K562 (cell line): ENCODE data around the gene TXNL1. TPM values are rescaled to one million over a fixed set of nuclear protein-coding genes. Genes with fewer than 3 reads are reported as not detected.

Source experiments
- ATAC-seq: fragments of 200-7000 bp; cut with Tn5 transposase; 3 replicates; pipeline ENCODE4 v1.9.1; 2020; ENCODE audit warnings: moderate library complexity
- BruUV-seq: library from RNA; stranded (reverse); fragments of 400-500 nt; replicated peaks from 2 replicates; lab custom pipeline; 2021; lab: Mats Ljungman, UMichigan
- CTCF ChIA-PET: fragments of 300-600 bp; formaldehyde crosslinking; extraction: SDS; loops from one replicate; lab custom pipeline; 2021; ENCODE audit warnings: low intra/inter-chr PET ratio; lab: Yijun Ruan, JAX
- POLR2A ChIA-PET: fragments of 300-600, 350-650 bp; sonication (Branson Sonifier 250); formaldehyde crosslinking; extraction: SDS; loops from one replicate; lab custom pipeline; 2021; ENCODE audit warnings: antibody characterized with exemption, inconsistent platforms; lab: Yijun Ruan, JAX
- DNase-seq, 4 experiments: peaks; one replicate each; pipeline versions ENCODE4 v3.0.0 to v3.0.0-alpha.2; 2011 to 2018; ENCODE audit warnings: low spot score in 3 of 4, mixed read lengths in 3 of 4; ENCODE audit errors: extremely low read depth in 1 of 4
- FAIRE-seq: peaks from 2 replicates; lab custom pipeline; 2011; peaks lifted over from hg19 to GRCh38; lab: Jason Lieb, UNC
- H2AFZ ChIP-seq: 2 replicates; pipeline ENCODE4 v1.6.0; 2011; ENCODE audit warnings: low read depth, low read length, control low read depth, inconsistent platforms
- H3K27ac ChIP-seq: fragments of 200-600 bp; 3 replicates; pipeline ENCODE4 v1.8.0; 2011; ENCODE audit warnings: low read depth, mild to moderate bottlenecking, control low read depth, inconsistent platforms, low read length, moderate library complexity, mixed read lengths; ENCODE audit errors: extremely low read depth
- H3K27me3 ChIP-seq, 2 experiments: fragments of 300-600 bp in 1 of 2; 2 replicates in 1 of 2; 3 replicates in 1 of 2; pipeline versions ENCODE4 v1.6.0 to v1.8.0; 2011; ENCODE audit warnings: inconsistent platforms in 2 of 2, low read length in 2 of 2, mild to moderate bottlenecking in 1 of 2, mixed read lengths in 1 of 2, moderate library complexity in 1 of 2; ENCODE audit not compliant: control insufficient read depth in 2 of 2, insufficient read depth in 2 of 2
- H3K36me3 ChIP-seq: fragments of 300-600 bp; 3 replicates; pipeline ENCODE4 v1.8.0; 2011; ENCODE audit warnings: mild to moderate bottlenecking, low read length, inconsistent platforms; ENCODE audit not compliant: control insufficient read depth, insufficient read depth
- H3K4me1 ChIP-seq, 2 experiments: fragments of 200-600 bp in 1 of 2; replicated peaks in 1 of 2; 2 replicates in 1 of 2; 3 replicates in 1 of 2; pipeline versions ENCODE4 v1.5.1 to v1.8.0; 2011; ENCODE audit warnings: inconsistent platforms in 2 of 2, low read length in 2 of 2, mild to moderate bottlenecking in 1 of 2, mixed read lengths in 1 of 2, moderate library complexity in 1 of 2; ENCODE audit not compliant: control insufficient read depth in 2 of 2, insufficient read depth in 2 of 2
- H3K4me2 ChIP-seq: 2 replicates; pipeline ENCODE4 v1.6.1; 2011; ENCODE audit warnings: low read length, control low read depth, inconsistent platforms, mixed read lengths; ENCODE audit not compliant: insufficient read depth
- H3K4me3 ChIP-seq: fragments of 200-600 bp; sonication (generic), shearing (Covaris generic); 2 replicates; pipeline ENCODE4 v1.5.1; 2016; ENCODE audit warnings: control low read depth, inconsistent platforms
- H3K79me2 ChIP-seq: fragments of 200-600 bp; 3 replicates; pipeline ENCODE4 v1.8.0; 2011; ENCODE audit warnings: low read length, inconsistent platforms; ENCODE audit not compliant: control insufficient read depth, insufficient read depth
- H3K9ac ChIP-seq, 2 experiments: 2 replicates each; pipeline versions ENCODE4 v1.6.0 to v1.6.1; 2011; ENCODE audit warnings: low read depth in 2 of 2, low read length in 2 of 2, control low read depth in 1 of 2, inconsistent platforms in 1 of 2, mild to moderate bottlenecking in 1 of 2, mixed read lengths in 1 of 2; ENCODE audit not compliant: insufficient read depth in 1 of 2
- H3K9me1 ChIP-seq: one replicate; pipeline ENCODE4 v1.6.0; 2011; ENCODE audit warnings: inconsistent platforms, mild to moderate bottlenecking, low read length, moderate library complexity; ENCODE audit not compliant: control insufficient read depth, insufficient read depth
- H3K9me3 ChIP-seq: replicated peaks from 2 replicates; pipeline ENCODE4 v1.5.1; 2011; ENCODE audit warnings: low read depth, low read length, inconsistent platforms; ENCODE audit not compliant: control insufficient read depth, insufficient read depth
- H4K20me1 ChIP-seq: replicated peaks from 2 replicates; pipeline ENCODE4 v1.6.1; 2011; ENCODE audit warnings: low read length, inconsistent platforms, mixed read lengths; ENCODE audit not compliant: control insufficient read depth, insufficient read depth
- ASH1L ChIP-seq: fragments of 450-650 bp; IDR thresholded peaks from 2 replicates; pipeline ENCODE4 v1.6.1; 2018; ENCODE audit warnings: borderline replicate concordance, mild to moderate bottlenecking, low read depth; ENCODE audit not compliant: partially characterized antibody
- ATF4 ChIP-seq: fragments of 450-650 bp; formaldehyde crosslinking; IDR thresholded peaks from 2 replicates; pipeline ENCODE4 v1.4.0; 2022; ENCODE audit warnings: mild to moderate bottlenecking, moderate library complexity
- CBFB ChIP-seq: sonication (generic); formaldehyde crosslinking; IDR thresholded peaks from 2 replicates; pipeline ENCODE4 v1.4.0; 2020; ENCODE audit warnings: mild to moderate bottlenecking, missing genetic modification reagents
- CBX8 ChIP-seq: fragments of 200-600 bp; sonication (generic); IDR thresholded peaks from 2 replicates; pipeline ENCODE4 v1.6.1; 2012; ENCODE audit warnings: borderline replicate concordance, mixed run types, low read depth, mild to moderate bottlenecking, moderate library complexity, mixed read lengths, low read length, control low read depth, inconsistent platforms; ENCODE audit not compliant: poor library complexity, severe bottlenecking; ENCODE audit errors: extremely low read depth
- HIVEP1 ChIP-seq: fragments of 250-450 bp; sonication (Bioruptor Pico); IDR thresholded peaks from 2 replicates; pipeline ENCODE4 v1.4.0; 2020; ENCODE audit warnings: mild to moderate bottlenecking
- NFATC3 ChIP-seq: fragments of 450-650 bp; IDR thresholded peaks from 2 replicates; pipeline ENCODE4 v1.6.1; 2017; ENCODE audit warnings: mild to moderate bottlenecking
- NFRKB ChIP-seq: fragments of 450-650 bp; IDR thresholded peaks from 2 replicates; pipeline ENCODE4 v1.6.1; 2016; ENCODE audit warnings: low read depth
- SIX5 ChIP-seq, 2 experiments: IDR thresholded peaks; 2 replicates each; pipeline ENCODE4 v1.6.1; 2011; ENCODE audit warnings: low read length in 2 of 2, borderline replicate concordance in 1 of 2, low read depth in 1 of 2, mild to moderate bottlenecking in 1 of 2, moderate library complexity in 1 of 2; ENCODE audit not compliant: insufficient read depth in 1 of 2
- SMAD1 ChIP-seq: fragments of 150-350 bp; IDR thresholded peaks from 2 replicates; pipeline ENCODE4 v1.6.1; 2014; ENCODE audit warnings: low read length, low read depth; ENCODE audit not compliant: partially characterized antibody
- SOX6 ChIP-seq: fragments of 450-650 bp; IDR thresholded peaks from 2 replicates; pipeline ENCODE4 v1.6.1; 2014; ENCODE audit warnings: mild to moderate bottlenecking
- TAF7 ChIP-seq: fragments of 450-650 bp; IDR thresholded peaks from 2 replicates; pipeline ENCODE4 v1.6.1; 2016; ENCODE audit warnings: missing genetic modification characterization, missing compliant biosample characterization
- TCF3 ChIP-seq: sonication (generic); formaldehyde crosslinking; IDR thresholded peaks from 2 replicates; pipeline ENCODE4 v1.4.0; 2020; ENCODE audit warnings: mild to moderate bottlenecking, missing genetic modification reagents
- TFAM ChIP-seq: fragments of 250-450 bp; sonication (Bioruptor Pico); conservative IDR thresholded peaks from 2 replicates; pipeline ENCODE4 v1.5.0; 2021; ENCODE audit warnings: mild to moderate bottlenecking, moderate library complexity
- TSHZ1 ChIP-seq: fragments of 250-450 bp; sonication (Bioruptor Pico); IDR thresholded peaks from 2 replicates; pipeline ENCODE4 v1.4.0; 2020; ENCODE audit warnings: mild to moderate bottlenecking, moderate library complexity
- U2AF2 ChIP-seq: fragments of 200-400 bp; formaldehyde crosslinking; optimal IDR thresholded peaks from 2 replicates; pipeline ENCODE3; 2017; ENCODE audit warnings: low read depth, mild to moderate bottlenecking, low read length
- ZFP91 ChIP-seq: sonication (generic); formaldehyde crosslinking; IDR thresholded peaks from 2 replicates; pipeline ENCODE4 v1.8.0; 2022; ENCODE audit warnings: mild to moderate bottlenecking, missing genetic modification reagents
- ZNF354B ChIP-seq: fragments of 250-450 bp; sonication (Bioruptor Pico); IDR thresholded peaks from 2 replicates; pipeline ENCODE4 v1.4.0; 2020
- WGBS: fragments of 100-300 bp; shearing (Covaris generic); methylation state at CpG from one replicate; pipeline ENCODE4 v1.1.6; 2016; ENCODE audit warnings: low coverage, mixed read lengths; ENCODE audit not compliant: insufficient coverage; ENCODE audit errors: missing lambda C conversion rate; 5-methylcytosine and 5-hydroxymethylcytosine counted together
- in situ Hi-C: fragments of 300-500 bp; cut with MboI; formaldehyde crosslinking; loops from 4 replicates; pipeline ENCODE4 v1.15.0; 2018; ENCODE audit warnings: inconsistent platforms, mixed read lengths
- intact Hi-C: fragments of 100-400 bp; cut with micrococcal nuclease; formaldehyde crosslinking; loops from 2 replicates; pipeline ENCODE4 v1.14.2; 2022
- polyA plus RNA-seq, 8 experiments: library from polyadenylated mRNA; depleted of rRNA in 4 of 8; stranded (reverse) in 5 of 8; unstranded in 3 of 8; fragments of >200 nt; fragmentation: Nextera tagmentation in 2 of 8; fragmentation: Illumina TruSeq in 1 of 8; extraction: Ambion mirVana in 2 of 8; extraction: Trizol in 1 of 8; gene quantifications; 2 replicates each; pipeline versions ENCODE4 v1.2.1 to v1.2.3, GENCODE V29; 2011 to 2014; ENCODE audit warnings: inconsistent platforms in 1 of 8, missing spikeins in 1 of 8
- total RNA-seq, 7 experiments: library from RNA; depleted of rRNA in 6 of 7; stranded (reverse); fragments of >200 nt in 6 of 7; fragmentation: Illumina TruSeq in 2 of 7; extraction: Trizol in 2 of 7; gene quantifications; 2 replicates each; pipeline versions ENCODE4 v1.2.1 to v1.2.3, GENCODE V29; 2011 to 2021; ENCODE audit warnings: low replicate concordance in 1 of 7

The TXNL1 gene
- total and polyA plus RNA-seq, 9 of the 15 experiments (the other 6 are each of a cell fraction or from before 2014, with no cell fraction given), result 45.4 to 103 (median 65.7) TPM

GRCh38 chr18:56678836-56679565 is 40.6 kb upstream of the TXNL1 start:
- no TSS peak for BruUV-seq
- CTCF ChIA-PET, result no interaction called here
- Histone ChIP-seq H3K4me3 (no peak overlapping the region), H3K36me3 (no peaks in the 10 kb centered on the region), H4K20me1 (no peaks in the 10 kb centered on the region), H3K79me2 (no peaks in the 10 kb centered on the region), H3K9me1 (no peaks in the 10 kb centered on the region), H3K9me3 (no peaks in the 10 kb centered on the region), H3K27me3 (no peaks in the 10 kb centered on the region), H2AFZ (no peak overlapping the region), H3K4me1 (no peaks in the 10 kb centered on the region), H3K9ac (no peak overlapping the region), H3K27ac (no peak overlapping the region), H3K4me2 (no peak overlapping the region)
- in situ Hi-C loops, result no loop called here
- no peak for TF ChIP-seq NFRKB
- TF ChIP-seq SIX5 (IDR thresholded peaks at IDR 0.05; ENCODE audit: borderline replicate concordance in 1 of 2, insufficient read depth in 1 of 2, low read depth in 1 of 2, low read length in 2 of 2), result no peak
- TF ChIP-seq TAF7 (tag), result no peak
- no peak for TF ChIP-seq ZFP91 (CRISPR knock-in tag)
- TF ChIP-seq ATF4 (CRISPR knock-in tag), result no peak
- no peak for TF ChIP-seq U2AF2
- TF ChIP-seq TSHZ1 (CRISPR knock-in tag), result no peak
- no peak for TF ChIP-seq HIVEP1 (CRISPR knock-in tag)
- no peak for TF ChIP-seq ZNF354B
- TF ChIP-seq TFAM (CRISPR knock-in tag), result no peak
- no peak for TF ChIP-seq SOX6
- TF ChIP-seq NFATC3, result no peak
- TF ChIP-seq ASH1L, result no peak
- TF ChIP-seq CBX8, result no peak
- no peak for TF ChIP-seq CBFB (CRISPR knock-in tag)
- no peak for TF ChIP-seq TCF3 (CRISPR knock-in tag)
- TF ChIP-seq SMAD1, result no peak
- no peak for ATAC-seq
- no peak for FAIRE-seq
- 41% methylated on average over 4 of the region's 4 CpGs for WGBS
- intact Hi-C loops, result no loop called here
- POLR2A ChIA-PET, result no interaction called here
- no peak for DNase-seq
